ENCODE data around the gene ERAP2.

Gene ERAP2

DNA sequence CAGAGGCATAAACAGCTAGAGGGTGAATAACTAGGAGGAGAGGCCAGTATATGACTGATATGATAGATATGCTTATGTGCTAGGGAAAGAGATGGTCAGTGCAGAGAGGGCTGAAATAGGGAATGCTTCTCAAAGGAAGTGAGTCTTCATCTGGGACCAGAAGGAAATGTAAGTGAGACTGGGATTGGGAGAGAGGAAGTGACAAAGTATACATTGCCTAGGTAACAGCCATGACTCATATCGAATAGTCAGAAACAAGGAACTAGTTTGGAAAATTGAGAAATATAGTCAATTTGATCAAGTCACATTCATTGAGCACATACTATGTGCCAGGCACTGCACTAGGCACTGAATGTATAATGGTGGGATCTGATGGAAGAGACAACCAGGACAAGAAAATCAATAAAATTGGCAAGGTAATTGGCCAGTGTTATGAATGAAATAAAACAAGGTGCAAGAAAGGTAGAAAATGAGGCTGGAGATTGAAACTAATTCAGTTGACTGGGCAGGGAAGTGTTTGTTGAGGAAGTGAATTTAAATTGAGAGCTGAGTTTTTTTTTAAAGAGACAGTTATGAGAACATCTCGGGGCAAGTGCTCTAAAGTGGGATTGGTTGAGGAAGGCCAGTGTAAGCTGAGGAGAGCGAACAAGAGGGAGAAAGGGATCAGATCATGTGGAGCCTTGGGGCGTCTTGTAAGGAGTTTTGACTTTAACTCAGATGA, 4.3 kb downstream of the ERAP2 start:
- TF ChIP-seq, protein P1, sequence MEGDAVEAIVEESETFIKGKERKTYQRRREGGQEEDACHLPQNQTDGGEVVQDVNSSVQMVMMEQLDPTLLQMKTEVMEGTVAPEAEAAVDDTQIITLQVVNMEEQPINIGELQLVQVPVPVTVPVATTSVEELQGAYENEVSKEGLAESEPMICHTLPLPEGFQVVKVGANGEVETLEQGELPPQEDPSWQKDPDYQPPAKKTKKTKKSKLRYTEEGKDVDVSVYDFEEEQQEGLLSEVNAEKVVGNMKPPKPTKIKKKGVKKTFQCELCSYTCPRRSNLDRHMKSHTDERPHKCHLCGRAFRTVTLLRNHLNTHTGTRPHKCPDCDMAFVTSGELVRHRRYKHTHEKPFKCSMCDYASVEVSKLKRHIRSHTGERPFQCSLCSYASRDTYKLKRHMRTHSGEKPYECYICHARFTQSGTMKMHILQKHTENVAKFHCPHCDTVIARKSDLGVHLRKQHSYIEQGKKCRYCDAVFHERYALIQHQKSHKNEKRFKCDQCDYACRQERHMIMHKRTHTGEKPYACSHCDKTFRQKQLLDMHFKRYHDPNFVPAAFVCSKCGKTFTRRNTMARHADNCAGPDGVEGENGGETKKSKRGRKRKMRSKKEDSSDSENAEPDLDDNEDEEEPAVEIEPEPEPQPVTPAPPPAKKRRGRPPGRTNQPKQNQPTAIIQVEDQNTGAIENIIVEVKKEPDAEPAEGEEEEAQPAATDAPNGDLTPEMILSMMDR (IDR thresholded peaks at IDR 0.05; ENCODE audit: low read length, missing control alignments), result no peak
- H3K4me3 ChIP-seq (replicated peaks; ENCODE audit: low read depth, low read length), result no peak overlapping the region
- DNase-seq (ENCODE audit: low read depth), result peak; percentile 79

DNA sequence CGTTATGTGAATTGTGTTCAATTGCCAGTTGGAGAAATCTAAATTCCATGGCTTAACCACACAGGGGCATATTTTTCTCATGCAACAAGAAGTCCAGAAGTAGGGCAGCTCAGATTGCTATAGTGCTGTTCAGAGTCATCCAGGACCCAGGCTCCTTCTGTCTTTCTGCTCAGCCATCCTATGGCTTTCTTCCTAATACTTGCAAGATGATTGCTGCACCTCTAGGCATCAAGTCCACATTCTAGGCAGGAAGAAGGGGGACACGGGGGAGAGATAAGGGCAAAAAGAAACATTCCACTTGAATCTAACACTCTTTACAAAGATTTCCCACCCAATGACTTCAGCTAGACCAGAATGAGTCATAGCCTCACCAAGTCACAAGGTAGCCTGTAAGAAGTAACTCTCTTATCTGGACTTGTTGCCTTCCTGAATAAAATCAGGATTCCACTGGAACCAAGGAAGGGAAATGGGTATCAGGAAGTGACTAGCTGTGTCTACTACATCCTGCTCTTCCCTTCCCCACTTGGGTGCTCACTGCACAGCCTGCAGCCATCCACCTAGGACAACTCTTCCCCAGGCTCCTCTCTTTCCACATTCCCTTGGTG, 5.3 kb downstream of the ERAP2 start:
- peak; percentile 89 for DNase-seq (ENCODE audit: low read depth)
- TF ChIP-seq, protein P1 (IDR thresholded peaks at IDR 0.05; ENCODE audit: low read length, missing control alignments), result no peak
- H3K4me3 ChIP-seq (replicated peaks; ENCODE audit: low read depth, low read length), result no peak overlapping the region

DNA sequence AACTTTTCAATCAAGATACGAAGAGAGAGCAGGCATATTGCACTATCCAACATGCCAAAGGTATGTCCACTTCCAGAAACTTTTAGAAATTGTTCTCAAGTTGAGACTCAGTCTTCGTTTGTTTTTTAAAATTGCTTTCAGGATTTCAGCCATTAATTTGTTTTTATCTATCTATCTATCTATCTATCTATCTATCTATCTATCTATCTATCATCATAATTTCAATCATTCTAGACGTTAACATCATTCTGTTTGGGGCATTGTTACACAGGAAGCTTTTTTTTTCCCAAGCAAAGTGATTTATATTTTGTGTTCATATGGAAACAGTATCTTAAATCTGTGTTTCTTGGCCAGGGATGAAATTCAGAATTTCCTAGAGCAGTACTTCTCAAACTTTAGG, 7.6 kb downstream of the ERAP2 start:
- no peak overlapping the region for H3K4me3 ChIP-seq (replicated peaks; ENCODE audit: low read depth, low read length)
- no peak for DNase-seq (ENCODE audit: low read depth)
- TF ChIP-seq, protein P1 (IDR thresholded peaks at IDR 0.05; ENCODE audit: low read length, missing control alignments), result no peak

DNA sequence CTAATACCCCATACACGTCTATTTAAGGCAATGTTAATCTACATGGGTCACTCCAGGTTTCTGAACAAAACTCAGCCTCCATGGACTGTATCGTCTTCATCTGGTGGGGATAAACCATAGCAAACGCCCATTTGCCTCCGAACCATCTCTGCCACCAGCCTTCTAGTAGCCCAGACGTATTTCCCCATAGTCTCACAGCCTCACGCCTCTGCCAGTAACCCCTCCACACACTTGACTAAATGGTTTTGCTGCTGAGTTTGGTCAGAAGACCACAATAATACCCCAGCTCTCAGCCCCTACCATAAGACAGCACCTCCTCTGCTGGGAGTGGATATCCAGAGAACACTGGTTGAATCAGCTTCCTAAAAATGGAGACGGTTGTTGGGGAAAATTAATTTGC, 8.7 kb downstream of the ERAP2 start:
- no peak overlapping the region for H3K4me3 ChIP-seq (replicated peaks; ENCODE audit: low read depth, low read length)
- no peak for DNase-seq (ENCODE audit: low read depth)
- TF ChIP-seq, protein P1 (IDR thresholded peaks at IDR 0.05; ENCODE audit: low read length, missing control alignments), result no peak

DNA sequence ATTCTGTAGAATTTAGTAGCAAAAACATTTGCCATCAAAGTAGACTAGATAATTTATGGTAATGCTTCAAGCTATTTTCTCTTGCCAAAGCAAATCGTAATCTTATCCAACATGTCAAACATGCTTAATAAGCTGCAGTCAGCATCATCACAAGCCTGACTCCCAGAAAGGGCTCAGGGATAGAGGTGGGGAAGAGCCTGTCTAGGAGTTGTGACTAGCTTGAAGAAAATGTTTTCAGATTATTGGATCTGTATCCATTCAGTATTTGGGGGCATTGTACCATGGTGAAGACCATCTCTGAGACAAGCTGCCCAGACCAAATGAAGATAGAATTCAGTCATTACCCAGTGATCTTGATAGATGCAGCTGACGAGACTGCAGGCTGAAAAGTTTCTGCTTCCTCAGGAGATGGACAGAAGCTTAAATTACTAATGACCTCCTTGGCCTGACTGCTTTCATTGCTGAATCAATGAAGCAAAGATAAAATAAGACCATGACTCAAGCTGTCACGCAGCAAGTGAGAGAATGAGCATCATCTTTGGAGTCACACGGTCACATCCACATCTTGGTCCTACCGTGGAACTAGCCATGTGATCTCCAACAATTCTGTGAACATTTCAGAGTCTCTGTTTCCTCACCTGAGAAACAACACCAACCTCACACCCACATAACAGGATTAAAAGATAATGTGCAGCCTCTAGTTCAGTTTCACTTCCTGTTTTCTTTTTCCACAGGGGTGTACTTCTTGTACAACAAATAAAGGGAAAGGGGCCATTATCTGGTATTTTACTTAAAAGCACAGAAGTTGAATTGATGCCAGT, 9.4 kb downstream of the ERAP2 start:
- TF ChIP-seq, protein P1 (IDR thresholded peaks at IDR 0.05; ENCODE audit: low read length, missing control alignments), result no peak
- no peak overlapping the region for H3K4me3 ChIP-seq (replicated peaks; ENCODE audit: low read depth, low read length)
- DNase-seq (ENCODE audit: low read depth), result no peak

DNA sequence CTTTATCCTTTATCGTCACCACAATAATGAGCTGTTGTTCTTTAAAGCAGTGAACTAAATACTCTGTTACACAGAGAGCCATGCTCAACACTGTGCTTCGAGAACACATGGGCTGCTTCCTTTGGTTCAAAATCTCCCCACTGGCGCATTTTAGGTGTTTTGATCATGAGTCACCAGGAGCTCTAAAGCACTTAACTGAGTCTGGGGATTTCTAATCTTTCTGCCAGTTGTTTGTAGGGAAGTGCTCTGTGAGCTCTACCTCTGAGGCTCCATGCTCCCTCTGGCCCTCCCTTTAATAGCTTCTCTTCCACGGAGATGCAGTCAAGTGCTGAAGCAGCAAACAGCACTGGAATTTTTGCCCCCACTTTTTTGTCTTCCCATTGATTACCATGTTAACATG, 17.0 kb downstream of the ERAP2 start:
- peak; percentile 85 for DNase-seq (ENCODE audit: low read depth)
- TF ChIP-seq, protein P1 (IDR thresholded peaks at IDR 0.05; ENCODE audit: low read length, missing control alignments), result no peak
- H3K4me3 ChIP-seq (replicated peaks; ENCODE audit: low read depth, low read length), result no peak overlapping the region

All from fibroblast of pulmonary artery (primary cell).